Uterine smooth muscle cell (primary cell): ENCODE results near the gene PLA2G10. TPM values are rescaled to one million over a fixed set of nuclear protein-coding genes. Genes with fewer than 3 reads are reported as not detected.

Source experiments
- total RNA-seq: library from RNA; depleted of rRNA; stranded (reverse); fragments of >200 nt; gene quantifications from 2 replicates; pipeline ENCODE4 v1.2.3, GENCODE V29; 2014

Gene PLA2G10
- total RNA-seq = not detected in 2 replicates

GRCh38 chr16:14694129-14694528 lies at the start of gene PLA2G10:
Gene PLA2G10 (minus strand): TSS chr16:14694308. CDS start chr16:14694229, 79 bp downstream.

GRCh38 chr16:14742273-14743128 lies 48.4 kb upstream of the PLA2G10 start, which contains the start of gene NPIPA2:
Gene NPIPA2 (plus strand): TSS chr16:14742533. CDS start chr16:14748066, 5,533 bp downstream.

GRCh38 chr16:14703156-14704011 lies 9.3 kb upstream of the PLA2G10 start, which contains the start of gene NPIPA3:
Gene NPIPA3 (plus strand): TSS chr16:14703411. CDS start chr16:14708944, 5,533 bp downstream.

DNA sequence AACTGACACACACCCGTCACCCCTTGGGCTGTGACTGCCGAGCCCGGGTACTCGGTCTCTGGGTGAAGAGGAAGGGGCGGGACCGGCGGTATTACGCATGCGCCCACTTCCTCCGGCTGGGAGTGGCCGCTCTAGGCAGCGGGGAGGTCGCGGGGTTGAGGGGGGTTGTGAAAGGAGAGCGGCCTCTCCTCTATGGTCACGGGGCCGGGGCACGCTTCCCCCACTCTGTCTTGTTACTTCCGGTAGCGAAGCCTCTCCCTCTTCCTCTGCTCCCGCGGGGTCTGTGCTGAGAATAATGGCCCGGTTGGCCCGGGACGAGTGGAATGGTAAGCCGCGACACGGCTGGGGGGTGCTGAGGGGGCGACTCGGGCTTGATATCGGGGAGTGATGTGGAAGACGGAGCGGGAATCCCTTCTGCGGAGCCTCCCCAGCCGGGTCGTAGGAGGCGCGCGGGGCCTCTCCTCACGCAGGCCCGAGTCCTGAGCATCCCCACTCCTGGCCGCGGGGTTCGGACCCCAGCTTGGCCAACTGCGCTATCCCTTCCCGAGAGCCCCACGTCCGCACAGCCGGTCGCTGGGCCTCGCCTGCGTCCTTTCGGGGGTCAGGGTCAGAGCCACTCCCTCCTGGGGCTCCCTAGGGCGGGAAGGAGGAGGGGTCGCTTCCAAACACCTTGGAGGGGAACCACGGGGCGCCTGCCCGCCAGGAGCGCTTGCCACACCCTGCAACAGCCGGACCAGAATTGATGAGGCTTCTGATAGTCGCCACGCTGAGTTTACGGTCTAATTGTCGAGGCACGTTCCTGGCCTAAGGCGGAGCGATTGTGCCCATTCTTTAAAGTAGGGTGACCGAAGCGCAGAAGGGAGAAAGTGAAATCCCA lies 61.2 kb downstream of the PLA2G10 start, which contains the start of gene BFAR:
TSS of gene BFAR (plus strand) at position 259 of the 877 bp plus-strand sequence. CDS start 11,396 bp downstream, outside the sequence.

GRCh38 chr16:14629919-14630619 lies 64.0 kb downstream of the PLA2G10 start, which contains the start of gene PARN:
Gene PARN (minus strand): TSS chr16:14630260. CDS start chr16:14630125, 135 bp downstream.

Other genes with a start within 250 kb of the PLA2G10 start
- 34.9 and 36.4 TPM in 2 replicates for gene PARN, start 64.0 kb downstream of the PLA2G10 start, total RNA-seq
- gene BFAR, start 61.4 kb downstream of the PLA2G10 start, total RNA-seq = 60.4 and 63.6 TPM in 2 replicates
- gene NPIPA3, start 9.1 kb upstream of the PLA2G10 start, total RNA-seq = 0.12 and 1.00 TPM in 2 replicates
- gene NPIPA2, start 48.2 kb upstream of the PLA2G10 start, total RNA-seq = 0.12 and 1.00 TPM in 2 replicates
- gene NOMO1, start 139.4 kb upstream of the PLA2G10 start, total RNA-seq = 140 and 152 TPM in 2 replicates
- 68.8 and 70.5 TPM in 2 replicates for gene NPIPA1, start 243.1 kb upstream of the PLA2G10 start, total RNA-seq